Tibial nerve (tissue), 3 donors: ENCODE data around the gene SHLD2.
"Not testable (repeated sequence)": the region's sequence is repeated elsewhere in the genome, so short reads cannot be mapped to it uniquely, and the experiment has no call there.

ENCODE experiments used
- CTCF ChIP-seq, 5 experiments: fragments of 200-600 bp in 3 of 5; fragments of 450-650 bp in 2 of 5; sonication (generic) in 3 of 5; IDR thresholded peaks; one replicate each; pipeline ENCODE4 v1.5.1; 2016 to 2019; ENCODE audit warnings: antibody characterized with exemption in 5 of 5, mild to moderate bottlenecking in 3 of 5, moderate library complexity in 2 of 5
- POLR2A ChIP-seq, 2 donors: fragments of 450-650 bp; IDR thresholded peaks; one replicate each; pipeline ENCODE4 v1.6.1; 2017; ENCODE audit warnings: antibody characterized with exemption in 2 of 2, mild to moderate bottlenecking in 2 of 2, moderate library complexity in 2 of 2

DNA sequence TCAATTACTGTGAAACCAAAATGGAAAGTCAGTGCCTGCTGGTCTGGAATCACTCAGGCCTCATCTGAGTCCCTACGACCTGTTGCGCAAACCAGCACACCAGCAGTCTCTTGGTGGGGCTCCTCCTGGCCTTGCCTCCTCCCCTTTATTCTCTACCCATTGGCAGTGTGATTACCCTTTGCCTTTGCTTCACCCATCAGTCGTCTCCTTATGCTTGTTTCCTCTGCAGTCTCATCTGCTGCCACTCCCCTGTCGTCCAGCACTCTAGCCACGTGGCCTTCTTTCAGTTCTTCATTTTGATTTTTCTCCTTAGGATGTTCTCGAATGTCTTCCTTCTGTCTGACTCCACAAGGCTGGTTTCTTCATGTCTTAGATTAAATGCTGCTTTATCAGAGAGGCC, 89.4 kb downstream of the SHLD2 start:
- TF ChIP-seq CTCF, POLR2A (IDR thresholded peaks at IDR 0.05): not testable (repeated sequence)
